DOHH2 (cell line): ENCODE results near the gene PARM1.
A peak's percentile ranks its signal among the peaks of the same experiment; 100 is the strongest.

Experiments used
- CTCF ChIP-seq: fragments of 200-600 bp; sonication (generic); IDR thresholded peaks from one replicate; pipeline ENCODE4 v1.5.1; 2014; ENCODE audit warnings: antibody characterized with exemption, mild to moderate bottlenecking, low read depth, low read length; ENCODE audit not compliant: poor library complexity, severe bottlenecking
- EZH2phosphoT487 ChIP-seq: fragments of 200-600 bp; sonication (generic); IDR thresholded peaks from 2 replicates; pipeline ENCODE4 v1.6.1; 2017; ENCODE audit warnings: borderline replicate concordance, mild to moderate bottlenecking, antibody characterized with exemption, low read length, moderate library complexity, mixed read lengths

DNA sequence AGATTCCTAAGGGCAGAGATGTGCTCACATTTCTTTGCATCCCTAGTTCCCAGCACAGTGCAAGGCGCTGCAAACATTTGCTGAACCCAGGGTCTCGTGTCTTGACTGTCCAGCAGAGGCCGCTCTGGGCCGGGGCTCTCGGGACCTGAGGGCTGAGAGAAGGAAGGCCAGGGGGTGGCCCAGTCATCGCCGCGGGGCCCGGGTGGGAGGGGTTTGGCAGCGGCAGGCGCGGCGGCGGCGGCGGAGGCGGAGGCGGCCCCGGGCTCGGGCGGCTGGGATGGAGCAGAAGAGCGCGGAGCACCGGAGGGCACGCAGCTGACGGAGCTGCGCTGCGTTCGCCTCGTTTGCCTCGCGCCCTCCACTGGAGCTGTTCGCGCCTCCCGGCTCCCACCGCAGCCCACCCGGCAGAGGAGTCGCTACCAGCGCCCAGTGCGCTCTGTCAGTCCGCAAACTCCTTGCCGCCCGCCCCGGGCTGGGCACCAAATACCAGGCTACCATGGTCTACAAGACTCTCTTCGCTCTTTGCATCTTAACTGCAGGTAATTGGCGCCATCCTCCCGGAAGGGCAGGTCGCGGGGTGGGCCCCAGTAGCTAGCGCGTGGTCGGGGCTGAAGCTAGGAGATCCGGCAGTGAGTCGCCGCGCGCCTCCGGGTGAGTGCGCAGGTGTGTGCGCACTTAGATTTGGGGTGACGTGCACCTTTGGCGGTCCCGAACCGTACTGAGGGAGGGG, at the start of gene PARM1:
- TF ChIP-seq CTCF (peak; percentile 56), EZH2phosphoT487 (no peak)
